HL-60/S4 (cell line): ENCODE measurements around the gene PTGER1.
"Not testable (repeated sequence)": the region's sequence is repeated elsewhere in the genome, so short reads cannot be mapped to it uniquely, and the experiment has no call there.

Experiments
- in situ Hi-C: fragments of 300-500 bp; cut with MboI; formaldehyde crosslinking; loops from 2 replicates; pipeline ENCODE4 v1.14.3; 2022; ENCODE audit warnings: low sequenced_read_pairs

Gene PTGER1

GRCh38 chr19:14475251-14476073 lies at the start of gene PTGER1:
Gene PTGER1 (minus strand): TSS chr19:14475354. CDS start chr19:14474320, 1,034 bp downstream.
- in situ Hi-C loops = no loop called here

DNA sequence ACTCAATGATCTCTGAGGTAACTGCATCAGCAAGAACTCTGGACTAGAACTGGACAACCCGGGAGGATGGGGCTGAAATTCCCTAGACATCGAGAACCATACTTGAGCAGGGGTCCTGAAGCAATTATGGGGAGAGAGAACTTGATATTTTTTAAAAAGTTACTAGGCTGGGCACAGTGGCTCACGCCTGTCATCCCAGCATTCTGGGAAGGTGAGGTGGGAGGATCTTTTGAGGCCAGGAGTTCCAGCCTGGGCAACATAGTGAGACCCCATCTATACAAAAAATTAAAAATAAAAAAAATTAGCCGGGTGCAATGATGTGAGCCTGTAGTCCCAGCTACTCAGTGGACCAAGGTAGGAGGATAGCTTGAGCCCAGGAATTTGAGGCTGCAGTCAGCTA lies 45.4 kb upstream of the PTGER1 start:
- in situ Hi-C loops = no loop called here

DNA sequence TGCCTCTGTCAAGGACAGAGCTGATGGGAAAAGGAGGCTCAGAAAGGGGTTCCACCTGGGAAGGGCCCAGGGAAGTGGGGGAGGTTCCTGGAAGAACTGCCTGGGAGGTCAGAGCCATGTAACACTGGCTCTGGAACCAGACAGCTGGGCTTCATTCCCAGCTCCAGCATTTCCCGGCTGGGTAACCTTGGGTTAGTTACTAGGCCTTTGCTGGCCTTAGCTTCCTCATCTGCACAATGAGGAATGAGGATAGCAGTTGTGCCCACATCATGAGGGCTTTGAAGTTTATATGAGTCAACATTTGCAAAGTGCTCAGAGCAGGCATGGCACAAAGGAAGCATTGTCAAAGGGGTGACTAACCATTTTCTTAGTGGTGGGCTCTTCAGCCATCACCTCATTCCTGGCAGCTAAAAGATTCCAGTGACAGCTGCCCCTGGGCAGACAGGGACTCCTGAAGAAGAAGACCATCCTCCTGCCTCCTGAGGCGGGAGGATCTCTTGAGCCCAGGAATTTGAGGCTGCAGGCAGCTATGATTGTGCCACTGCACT lies 44.8 kb upstream of the PTGER1 start:
- in situ Hi-C loops = no loop called here

DNA sequence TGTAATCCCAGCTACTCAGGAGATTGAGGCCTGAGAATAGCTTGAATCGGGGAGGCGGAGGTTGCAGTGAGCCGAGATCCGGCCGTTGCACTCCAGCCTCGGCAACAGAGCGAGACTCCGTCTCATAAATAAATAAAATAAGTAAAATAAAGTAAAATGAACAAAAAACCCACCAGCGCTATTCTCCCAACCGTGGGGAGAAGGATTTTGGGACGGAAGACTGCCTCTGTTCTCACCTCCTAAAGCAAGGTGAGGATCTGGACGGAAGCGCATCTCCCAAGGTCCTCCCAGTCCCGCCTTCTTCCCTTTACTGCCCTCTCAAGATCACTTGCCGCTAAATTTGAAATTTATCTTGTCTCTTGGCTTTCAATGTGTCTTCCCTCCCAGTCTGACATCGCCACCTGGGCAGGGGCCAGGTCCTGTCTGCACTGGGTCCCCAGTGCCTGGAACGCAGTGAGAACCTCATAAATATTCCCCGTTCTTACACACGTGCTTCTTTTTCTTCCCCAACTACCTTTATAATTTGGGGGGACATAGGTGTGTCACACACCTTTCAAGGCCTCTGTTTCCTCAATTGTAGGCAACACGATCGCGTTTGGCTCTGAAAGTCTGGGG lies 44.2 kb upstream of the PTGER1 start:
- in situ Hi-C loops = no loop called here

DNA sequence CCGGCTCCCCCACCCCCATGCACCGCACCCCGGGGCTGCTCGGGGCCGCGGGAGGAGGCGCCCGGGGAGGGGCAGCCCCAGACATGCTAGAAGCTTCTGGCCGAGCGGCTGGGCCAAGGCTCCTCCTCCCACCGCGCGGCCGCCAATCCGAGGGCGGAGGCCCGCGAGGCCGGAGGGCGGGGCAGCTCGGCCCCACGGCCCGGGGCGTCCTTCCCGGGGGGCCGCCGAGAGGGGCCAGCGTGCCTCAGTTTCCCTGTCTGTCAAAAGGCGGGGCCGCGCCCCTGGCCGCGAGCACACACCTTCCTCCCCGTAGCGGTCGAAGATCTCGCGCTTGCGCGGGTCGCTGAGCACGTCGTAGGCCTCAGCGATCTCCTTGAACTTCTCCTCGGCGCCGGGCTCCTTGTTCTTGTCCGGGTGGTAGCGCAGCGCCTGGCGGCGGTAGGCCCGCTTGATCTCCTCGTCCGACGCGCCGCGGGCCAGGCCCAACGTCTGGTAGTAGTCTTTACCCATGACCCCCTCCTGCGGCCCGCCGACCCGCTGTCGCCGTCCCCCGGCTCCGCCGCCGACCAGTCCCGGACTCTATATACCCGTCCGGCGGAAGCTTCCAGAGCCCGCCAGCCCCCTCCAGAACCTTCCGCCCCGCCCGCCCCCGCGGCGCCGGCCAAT lies 42.8 kb upstream of the PTGER1 start, which contains the start of gene DNAJB1:
TSS of gene DNAJB1 (minus strand) at position 558 of the 666 bp plus-strand sequence. CDS start at position 510, 48 bp downstream.
- in situ Hi-C loops = no loop called here

GRCh38 chr19:14517446-14517839 lies 42.3 kb upstream of the PTGER1 start:
- in situ Hi-C loops = no loop called here

GRCh38 chr19:14516746-14517438 lies 41.7 kb upstream of the PTGER1 start:
- in situ Hi-C loops = no loop called here

DNA sequence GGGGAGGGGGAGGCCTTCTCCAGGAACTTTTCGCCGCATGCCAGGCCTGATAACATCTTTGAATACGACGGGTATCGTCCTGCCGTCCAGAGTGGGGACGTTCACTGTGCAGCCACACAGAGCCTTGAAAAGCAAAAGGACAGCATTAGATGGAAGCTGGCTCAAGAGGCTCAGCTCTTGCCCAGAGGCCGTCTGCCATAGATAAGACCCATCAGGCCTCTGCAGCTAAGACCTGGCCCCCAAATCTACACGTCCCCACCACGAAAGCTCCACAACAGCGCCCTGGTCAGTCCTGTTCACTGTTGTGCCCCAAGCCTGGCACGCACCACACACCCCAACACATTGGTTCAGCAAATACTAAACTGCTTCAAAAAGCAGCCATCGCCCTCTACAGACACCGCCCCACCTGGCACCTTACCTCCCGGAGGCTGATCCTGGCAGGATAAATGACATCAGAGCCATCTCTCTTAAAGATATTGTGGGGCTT lies 40.9 kb upstream of the PTGER1 start:
- in situ Hi-C loops = no loop called here

- in situ Hi-C loops = no loop called here
Measured at GRCh38 chr19:14515501-14516047, 40.4 kb upstream of the PTGER1 start.

GRCh38 chr19:14514215-14514863 lies 39.2 kb upstream of the PTGER1 start:
- in situ Hi-C loops = no loop called here

DNA sequence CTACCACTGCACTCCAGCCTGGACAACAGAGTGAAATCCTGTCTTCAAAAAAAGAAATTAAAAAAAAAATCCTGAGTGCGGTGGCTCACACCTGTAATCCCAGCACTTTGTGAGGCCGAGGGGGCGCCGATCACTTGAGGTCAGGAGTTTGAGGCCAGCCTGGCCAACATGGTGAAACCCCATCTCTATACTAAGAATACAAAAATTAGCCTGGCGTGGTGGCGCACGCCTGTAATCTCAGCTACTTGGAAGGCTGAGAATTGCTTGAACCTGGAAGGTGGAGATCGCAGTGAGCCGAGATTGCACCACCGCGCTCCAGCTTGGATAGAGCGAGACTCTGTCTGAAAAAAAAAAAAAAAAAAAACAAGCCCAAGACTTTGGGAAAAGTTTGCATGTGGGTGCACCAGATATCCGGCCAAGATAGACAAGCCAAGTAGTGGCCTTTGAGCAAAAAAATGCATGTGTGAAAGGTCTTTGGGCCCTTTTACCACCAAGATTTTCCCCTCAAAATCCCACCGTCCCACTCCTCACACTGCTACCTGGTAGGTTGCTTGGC lies 37.3 kb upstream of the PTGER1 start:
- in situ Hi-C loops = no loop called here

- in situ Hi-C loops = no loop called here
Measured at GRCh38 chr19:14511229-14511593, 36.1 kb upstream of the PTGER1 start.

DNA sequence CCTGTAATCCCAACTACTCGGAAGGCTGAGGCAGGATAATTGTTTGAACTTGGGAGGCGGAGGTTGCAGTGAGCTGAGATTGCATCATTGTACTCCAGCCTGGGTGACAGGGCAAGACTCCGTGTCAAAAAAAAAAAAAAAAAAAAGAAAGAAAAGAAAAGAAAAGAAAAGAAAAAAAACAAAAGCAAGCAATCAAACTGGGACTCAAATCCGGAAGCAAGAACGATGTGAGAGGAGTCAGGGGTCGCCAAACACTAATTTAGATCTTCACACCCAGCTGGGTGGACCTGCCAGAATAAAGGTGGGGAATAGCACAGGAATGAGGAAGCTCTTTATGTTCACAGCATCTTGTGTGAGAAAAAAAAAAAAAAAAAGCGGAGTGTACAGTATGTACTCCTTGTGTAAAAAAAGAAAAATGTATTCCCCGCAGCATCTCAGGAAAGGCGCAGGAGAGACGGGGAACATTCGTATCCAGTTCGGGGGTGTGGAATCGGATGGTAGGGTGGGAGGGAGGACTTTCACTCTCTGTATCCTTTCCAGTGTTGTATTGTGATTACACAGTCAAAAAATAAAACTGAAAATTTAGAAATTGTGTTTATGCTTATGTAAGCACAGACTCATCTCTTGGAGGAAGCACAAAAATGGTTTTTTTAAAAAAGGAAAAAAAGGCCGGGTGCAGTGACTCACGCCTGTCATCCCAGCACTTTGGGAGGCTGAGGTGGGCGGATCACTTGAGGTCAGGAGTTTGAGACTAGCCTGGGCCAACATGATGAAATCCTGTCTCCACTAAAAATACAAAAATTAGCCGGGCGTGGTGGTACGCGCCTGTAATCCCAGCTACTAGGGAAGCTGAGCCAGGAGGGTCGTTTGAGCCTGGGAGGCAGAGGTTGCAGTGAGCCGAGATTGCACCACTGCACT lies 35.4 kb upstream of the PTGER1 start:
- in situ Hi-C loops = no loop called here

- in situ Hi-C loops = no loop called here
Measured at GRCh38 chr19:14507704-14508542, 32.8 kb upstream of the PTGER1 start.

- in situ Hi-C loops = no loop called here
Measured at GRCh38 chr19:14505488-14506239, 30.5 kb upstream of the PTGER1 start.

DNA sequence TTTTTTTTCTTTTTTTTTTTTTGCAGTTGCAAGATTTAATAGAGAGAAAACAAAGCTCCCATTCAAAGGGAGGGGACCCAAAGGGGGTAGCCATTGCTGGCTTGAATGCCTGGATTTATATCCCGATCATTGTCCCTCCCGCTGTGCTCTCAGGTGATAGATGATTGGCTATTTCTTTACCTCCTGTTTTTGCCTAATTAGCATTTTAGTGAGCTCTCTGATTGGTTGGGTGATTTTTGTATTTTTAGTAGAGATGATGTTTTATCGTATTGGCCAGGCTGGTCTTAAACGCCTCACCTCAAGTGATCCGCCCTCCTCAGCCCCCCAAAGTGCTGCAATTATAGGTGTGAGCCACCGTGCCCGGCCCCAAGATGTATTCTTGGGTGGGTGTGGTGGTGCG lies 29.4 kb upstream of the PTGER1 start:
- in situ Hi-C loops = not testable (repeated sequence)

DNA sequence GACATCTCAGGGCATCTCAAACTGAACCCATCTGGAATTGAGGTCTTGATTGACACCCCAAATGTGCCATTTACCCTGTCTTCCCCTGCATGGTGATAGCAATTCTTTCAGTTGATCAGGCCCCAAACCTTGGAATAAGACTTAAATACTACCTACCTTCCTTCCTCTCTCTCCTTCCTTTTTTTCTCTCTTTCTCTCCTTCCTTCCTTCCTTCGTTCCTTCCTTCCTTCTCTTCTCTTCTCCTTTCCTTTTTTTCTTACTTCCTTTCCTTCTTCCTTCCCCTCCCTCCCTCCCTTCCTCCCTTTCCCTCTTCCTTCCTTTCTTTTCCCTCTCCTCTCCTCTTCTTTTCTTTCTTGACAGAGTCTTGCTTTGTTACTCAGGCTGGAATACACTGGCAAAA lies 28.1 kb upstream of the PTGER1 start:
- in situ Hi-C loops = no loop called here
